ENCODE data around the gene POMZP3. TPM values are rescaled to one million over a fixed set of nuclear protein-coding genes. Genes with fewer than 3 reads are reported as not detected.
A peak's percentile ranks its signal among the peaks of the same experiment; 100 is the strongest.
"Not testable (repeated sequence)": the region's sequence is repeated elsewhere in the genome, so short reads cannot be mapped to it uniquely, and the experiment has no call there.

The POMZP3 gene
- total and polyA plus RNA-seq, 2 of the 13 experiments (the other 11 are each of a cell fraction or from before 2014, with no cell fraction given): 1.5 to 3.5 TPM

DNA sequence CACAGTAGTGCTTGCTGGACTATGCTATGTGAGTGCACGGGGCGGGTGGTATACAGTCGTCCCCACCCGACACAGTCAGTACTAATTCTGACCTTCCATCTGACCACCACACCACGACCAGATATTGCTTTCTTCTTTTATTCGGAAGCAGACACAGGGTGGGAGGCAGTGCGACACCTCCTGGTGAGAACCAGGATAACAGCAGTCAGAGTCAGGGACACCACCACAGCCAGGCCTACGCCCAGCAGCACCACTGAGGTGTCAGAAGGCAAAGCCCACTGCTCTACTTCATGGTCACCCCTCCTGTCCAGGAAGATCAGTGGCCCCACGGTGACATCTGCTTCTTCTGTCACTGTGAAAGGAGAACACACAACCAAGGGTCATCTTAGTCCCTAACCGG lies 17.2 kb downstream of the POMZP3 start:
- H3K4me3 ChIP-seq (replicated peaks in 1 of 3; ENCODE audit: insufficient read depth in 1 of 3, low read depth in 2 of 3, low read length in 3 of 3); H4K20me1 ChIP-seq (ENCODE audit: insufficient read depth, low read length); in situ Hi-C loops (cut with HindIII; ENCODE audit: extremely low pct_ligation_motif_present, low pct_unique_long_range_greater_than_20kb); H2AFZ ChIP-seq (ENCODE audit: low read length); H3K79me2 ChIP-seq (ENCODE audit: insufficient read depth, low read length); CTCF ChIA-PET (ENCODE audit: low intra/inter-chr PET ratio, low total read pairs); intact Hi-C loops (cut with micrococcal nuclease; ENCODE audit: unreplicated experiment); H3K27ac ChIP-seq (ENCODE audit: extremely low read length, insufficient read depth, low read length); H3K36me3 ChIP-seq (replicated peaks in 1 of 2; ENCODE audit: control insufficient read depth in 1 of 2, insufficient read depth in 2 of 2, low read length in 2 of 2); DNase-seq (ENCODE audit: low spot score); H3K4me2 ChIP-seq (ENCODE audit: low read depth, low read length); H3K4me1 ChIP-seq (ENCODE audit: insufficient read depth, low read length); POLR2A ChIA-PET; H3K27me3 ChIP-seq (ENCODE audit: control insufficient read depth in 1 of 2, insufficient read depth in 2 of 2, low read length in 2 of 2); H3K9me3 ChIP-seq (ENCODE audit: low read length); H3K9ac ChIP-seq (ENCODE audit: insufficient read depth, low read depth, low read length); BruUV-seq (replicated peaks): not testable (repeated sequence)
- peak; percentile 81 for ATAC-seq
- FAIRE-seq: peak; percentile 98
- 100% methylated on average over 1 of the region's 10 CpGs for WGBS (ENCODE audit: low lambda C conversion rate)

DNA sequence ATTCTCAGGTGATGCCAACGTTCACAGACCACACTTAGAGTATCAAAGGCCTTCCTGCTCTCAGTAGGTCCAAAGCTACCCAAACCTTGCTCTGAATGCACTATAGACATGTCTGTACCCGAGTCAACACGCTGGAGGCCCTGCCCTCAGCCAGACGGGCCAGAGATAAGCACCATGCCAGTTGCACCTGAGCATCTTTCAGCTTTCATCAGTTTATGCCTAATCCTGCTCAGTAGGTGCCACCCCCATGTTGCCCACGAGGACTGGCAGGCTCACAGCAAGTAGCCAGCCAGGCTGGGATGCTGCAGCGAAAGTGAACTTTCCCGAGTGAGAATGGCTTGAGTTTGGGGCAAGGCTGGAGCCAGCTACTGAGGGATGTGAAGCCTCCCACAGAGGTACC lies 18.6 kb downstream of the POMZP3 start:
- H4K20me1 ChIP-seq (ENCODE audit: insufficient read depth, low read length); CTCF ChIA-PET (ENCODE audit: low intra/inter-chr PET ratio, low total read pairs); ATAC-seq; H2AFZ ChIP-seq (ENCODE audit: low read length); H3K9me3 ChIP-seq (ENCODE audit: low read length); intact Hi-C loops (cut with micrococcal nuclease; ENCODE audit: unreplicated experiment); H3K27ac ChIP-seq (ENCODE audit: extremely low read length, insufficient read depth, low read length); H3K4me1 ChIP-seq (ENCODE audit: insufficient read depth, low read length); H3K27me3 ChIP-seq (ENCODE audit: control insufficient read depth in 1 of 2, insufficient read depth in 2 of 2, low read length in 2 of 2); H3K4me3 ChIP-seq (replicated peaks in 1 of 3; ENCODE audit: insufficient read depth in 1 of 3, low read depth in 2 of 3, low read length in 3 of 3); H3K4me2 ChIP-seq (ENCODE audit: low read depth, low read length); BruUV-seq (replicated peaks); H3K9ac ChIP-seq (ENCODE audit: insufficient read depth, low read depth, low read length); in situ Hi-C loops (cut with HindIII; ENCODE audit: extremely low pct_ligation_motif_present, low pct_unique_long_range_greater_than_20kb); FAIRE-seq; POLR2A ChIA-PET; H3K36me3 ChIP-seq (replicated peaks in 1 of 2; ENCODE audit: control insufficient read depth in 1 of 2, insufficient read depth in 2 of 2, low read length in 2 of 2); DNase-seq (ENCODE audit: low spot score); H3K79me2 ChIP-seq (ENCODE audit: insufficient read depth, low read length): not testable (repeated sequence)
- 81% methylated on average over 3 of the region's 7 CpGs for WGBS (ENCODE audit: low lambda C conversion rate)

DNA sequence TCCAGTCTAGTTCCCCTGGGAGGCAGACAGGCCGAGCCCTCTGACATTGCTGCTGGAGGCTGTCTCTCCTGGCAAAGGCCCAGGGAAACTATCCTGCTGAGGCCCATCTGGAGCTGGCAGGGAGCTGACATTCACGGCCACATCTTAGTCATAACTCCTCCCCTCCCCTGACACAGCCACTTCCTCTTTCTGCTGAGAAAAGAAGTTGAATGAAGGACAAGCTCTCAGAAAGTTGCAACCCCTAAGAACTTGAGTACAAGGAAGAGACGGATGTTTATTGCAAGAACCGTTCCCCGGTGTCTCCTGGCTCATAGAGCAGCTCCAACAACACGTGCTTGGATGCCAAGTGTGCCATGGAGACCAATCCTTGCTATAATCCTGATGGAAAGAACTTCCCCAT lies 21.1 kb downstream of the POMZP3 start:
- H3K27me3 ChIP-seq (ENCODE audit: control insufficient read depth in 1 of 2, insufficient read depth in 2 of 2, low read length in 2 of 2); H3K9ac ChIP-seq (ENCODE audit: insufficient read depth, low read depth, low read length); CTCF ChIA-PET (ENCODE audit: low intra/inter-chr PET ratio, low total read pairs); H3K4me1 ChIP-seq (ENCODE audit: insufficient read depth, low read length); DNase-seq (ENCODE audit: low spot score); FAIRE-seq; in situ Hi-C loops (cut with HindIII; ENCODE audit: extremely low pct_ligation_motif_present, low pct_unique_long_range_greater_than_20kb); H3K79me2 ChIP-seq (ENCODE audit: insufficient read depth, low read length); H3K27ac ChIP-seq (ENCODE audit: extremely low read length, insufficient read depth, low read length); intact Hi-C loops (cut with micrococcal nuclease; ENCODE audit: unreplicated experiment); H3K9me3 ChIP-seq (ENCODE audit: low read length); H3K36me3 ChIP-seq (replicated peaks in 1 of 2; ENCODE audit: control insufficient read depth in 1 of 2, insufficient read depth in 2 of 2, low read length in 2 of 2); H4K20me1 ChIP-seq (ENCODE audit: insufficient read depth, low read length); POLR2A ChIA-PET; H3K4me2 ChIP-seq (ENCODE audit: low read depth, low read length); BruUV-seq (replicated peaks); H3K4me3 ChIP-seq (replicated peaks in 1 of 3; ENCODE audit: insufficient read depth in 1 of 3, low read depth in 2 of 3, low read length in 3 of 3); H2AFZ ChIP-seq (ENCODE audit: low read length): not testable (repeated sequence)
- ATAC-seq: peak; percentile 18; the same call in 1 of the 3 replicates
- WGBS (ENCODE audit: low lambda C conversion rate): 89% methylated on average over 5 of the region's 6 CpGs
